Stomach (tissue), 9 donors: ENCODE data around the gene SVIL. TPM values are rescaled to one million over a fixed set of nuclear protein-coding genes. Genes with fewer than 3 reads are reported as not detected.
"Not testable (repeated sequence)": the region's sequence is repeated elsewhere in the genome, so short reads cannot be mapped to it uniquely, and the experiment has no call there.

Experiments used
- DNase-seq, 2 donors: peaks; one replicate each; pipeline versions ENCODE4 v3.0.0 to v3.0.0-alpha.2; 2013 to 2019
- H3K27ac ChIP-seq, 5 donors: fragments of 200-600 bp in 4 of 5; sonication (generic) in 4 of 5; one replicate each; pipeline ENCODE4 v1.5.1; 2013 to 2019; ENCODE audit warnings: mild to moderate bottlenecking in 1 of 5, moderate library complexity in 1 of 5
- H3K27me3 ChIP-seq, 3 donors: fragments of 200-600 bp; sonication (generic); one replicate each; pipeline ENCODE4 v1.5.1; 2017 to 2019; ENCODE audit warnings: mixed run types in 1 of 3
- H3K36me3 ChIP-seq, 4 donors: fragments of 200-600 bp; sonication (generic); 1 replicate in 3 of 4; 2 replicates in 1 of 4; pipeline ENCODE4 v1.5.1; 2016 to 2019
- H3K4me1 ChIP-seq, 4 donors: fragments of 200-600 bp; sonication (generic); one replicate each; pipeline ENCODE4 v1.5.1; 2016 to 2019
- H3K4me3 ChIP-seq, 4 donors: fragments of 200-600 bp; sonication (generic) in 3 of 4; one replicate each; pipeline ENCODE4 v1.5.1; 2016 to 2019; ENCODE audit warnings: mild to moderate bottlenecking in 1 of 4
- H3K9me3 ChIP-seq, 4 donors: fragments of 200-600 bp; sonication (generic); one replicate each; pipeline ENCODE4 v1.5.1; 2016 to 2019
- CTCF ChIP-seq, 7 experiments: fragments of 450-650 bp in 4 of 7; fragments of 200-600 bp in 3 of 7; sonication (generic) in 3 of 7; IDR thresholded peaks; one replicate each; pipeline ENCODE4 v1.5.1; 2016 to 2019; ENCODE audit warnings: antibody characterized with exemption in 7 of 7, control low read depth in 2 of 7, mild to moderate bottlenecking in 1 of 7
- EP300 ChIP-seq: sonication (generic); formaldehyde crosslinking; IDR thresholded peaks from one replicate; pipeline ENCODE4 v1.6.1; 2017; ENCODE audit warnings: antibody characterized with exemption
- POLR2A ChIP-seq, 4 donors: fragments of 450-650 bp; IDR thresholded peaks; one replicate each; pipeline ENCODE4 v1.6.1; 2016; ENCODE audit warnings: antibody characterized with exemption in 4 of 4, control low read depth in 2 of 4, mild to moderate bottlenecking in 1 of 4, moderate library complexity in 1 of 4
- POLR2AphosphoS5 ChIP-seq, 3 donors: sonication (generic); formaldehyde crosslinking; IDR thresholded peaks; one replicate each; pipeline ENCODE4 v1.6.1; 2016; ENCODE audit warnings: antibody characterized with exemption in 3 of 3
- WGBS, 5 donors: extraction: QIAGEN DNeasy Blood & Tissue Kit in 3 of 5; methylation state at CpG; one replicate each; pipeline versions ENCODE4 v1.1.5 to v1.1.7; 2013 to 2018; 5-methylcytosine and 5-hydroxymethylcytosine counted together
- intact Hi-C: fragments of 100-400 bp; cut with DNase I; formaldehyde crosslinking; loops from one replicate; pipeline ENCODE4 v1.15.1; 2023; ENCODE audit warnings: low total_unique reads
- polyA plus RNA-seq, 3 donors: library from polyadenylated mRNA; stranded (reverse); fragments of 200-250 nt; gene quantifications; one replicate each; pipeline ENCODE4 v1.2.3, GENCODE V29; 2013
- total RNA-seq, 5 donors: library from RNA; depleted of rRNA; stranded (reverse); fragments of >200 nt; gene quantifications; one replicate each; pipeline versions ENCODE4 v1.1.0 to v1.2.3, GENCODE V29; 2014 to 2016
- donor health status: healthy with polysubstance abuse.
- donor health status: Bipolar disorder and iron deficiency.
- donor health status: healthy.

SVIL gene
- total and polyA plus RNA-seq, 8 donors = 6.8 to 400 (median 112) TPM

DNA sequence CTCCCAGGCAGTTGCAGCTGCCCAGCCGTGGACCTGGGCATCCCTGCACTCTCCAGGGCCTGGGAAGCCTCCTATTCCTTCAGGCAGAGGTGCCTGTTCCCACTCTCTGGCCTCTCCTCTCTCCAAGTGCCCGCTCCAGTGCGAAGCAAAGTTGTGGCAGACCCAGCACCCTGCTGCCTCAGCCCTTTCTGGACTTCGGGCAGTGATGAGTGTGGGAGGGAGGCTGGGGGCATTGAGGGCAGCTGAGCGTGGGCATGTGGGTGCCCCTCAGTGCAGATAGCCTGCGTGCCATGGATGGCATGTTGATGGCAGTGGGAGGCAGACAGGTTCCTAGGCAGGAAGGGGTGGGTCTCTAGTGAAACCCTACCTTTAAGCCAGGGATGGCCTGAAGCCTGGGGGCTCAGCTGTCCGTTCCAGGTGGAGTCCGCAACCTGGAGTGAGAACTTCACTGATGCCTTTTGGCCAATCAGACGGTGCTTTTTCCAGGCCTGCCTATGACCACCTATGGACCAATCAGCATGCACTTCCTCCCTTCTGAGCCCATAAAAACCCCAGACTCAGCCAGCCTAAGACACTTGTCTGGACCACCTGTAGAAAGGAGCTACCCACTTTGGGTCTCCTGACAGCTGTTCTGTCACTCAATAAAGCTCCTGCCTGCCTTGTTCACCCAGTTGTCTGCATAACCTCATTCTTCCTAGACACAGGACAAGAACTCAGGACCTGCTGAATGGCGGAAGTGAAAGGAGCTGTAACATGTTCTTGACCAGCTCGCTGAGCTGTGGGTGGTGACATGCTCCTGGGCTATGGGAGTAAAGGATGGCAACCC lies 26.1 kb downstream of the SVIL start:
- Histone ChIP-seq H3K4me3 (no peak overlapping the region), H3K4me1 (peaks cover 0 to 55% (median 20%) of the 10 kb centered on the region in 4 donors), H3K27ac (peak overlapping the region in 1 of 5 donors; percentile 34), H3K27me3 (no peaks in the 10 kb centered on the region), H3K36me3 (peaks cover 0 to 9% (median 4%) of the 10 kb centered on the region in 4 donors), H3K9me3 (peaks cover 0 to 5% (median 2%) of the 10 kb centered on the region in 4 donors)
- 83 to 97% (median 89%) methylated on average over 9 to 11 of the region's 11 CpGs for WGBS, 5 donors
- intact Hi-C loops = no loop called here
- DNase-seq = peak in 1 of 2 donors; percentile 8
- no peak for TF ChIP-seq POLR2AphosphoS5 (IDR thresholded peaks at IDR 0.05)
- no peak for TF ChIP-seq EP300
- TF ChIP-seq CTCF (IDR thresholded peaks at IDR 0.05) = no peak
- no peak for TF ChIP-seq POLR2A (IDR thresholded peaks at IDR 0.05)

- no peaks in the 10 kb centered on the region for H3K27me3 ChIP-seq
- H3K27ac ChIP-seq = peak overlapping the region in 1 of 5 donors; percentile 34
- peaks cover 0 to 5% (median 2%) of the 10 kb centered on the region in 4 donors for H3K9me3 ChIP-seq
- WGBS, 5 donors = 50 to 80% (median 76%) methylated on average over 4 of the region's 4 CpGs
- peak in 1 of 2 donors; percentile 21 for DNase-seq
- H3K4me3 ChIP-seq = no peak overlapping the region
- TF ChIP-seq CTCF (IDR thresholded peaks at IDR 0.05) (no peak), POLR2AphosphoS5 (IDR thresholded peaks at IDR 0.05) (no peak), POLR2A (IDR thresholded peaks at IDR 0.05) (no peak), EP300 (no peak)
- H3K36me3 ChIP-seq = peaks cover 0 to 9% (median 4%) of the 10 kb centered on the region in 4 donors
- peaks cover 0 to 55% (median 23%) of the 10 kb centered on the region in 4 donors for H3K4me1 ChIP-seq
- intact Hi-C loops = no loop called here
Observed at GRCh38 chr10:29608062-29608461, 26.7 kb downstream of the SVIL start.

- peaks cover 0 to 55% (median 26%) of the 10 kb centered on the region in 4 donors for H3K4me1 ChIP-seq
- peaks cover 0 to 9% (median 4%) of the 10 kb centered on the region in 4 donors for H3K36me3 ChIP-seq
- DNase-seq = peak in 1 of 2 donors; percentile 16
- no peak overlapping the region for H3K4me3 ChIP-seq
- no peaks in the 10 kb centered on the region for H3K27me3 ChIP-seq
- peaks cover 0 to 5% (median 2%) of the 10 kb centered on the region in 4 donors for H3K9me3 ChIP-seq
- TF ChIP-seq CTCF (IDR thresholded peaks at IDR 0.05) (no peak), POLR2AphosphoS5 (IDR thresholded peaks at IDR 0.05) (no peak)
- H3K27ac ChIP-seq = peak overlapping the region in 1 of 5 donors; percentile 34
- 78 to 95% (median 87%) methylated on average over 4 of the region's 4 CpGs for WGBS, 5 donors
- intact Hi-C loops = no loop called here
Observed at GRCh38 chr10:29607576-29607975, 27.2 kb downstream of the SVIL start.

DNA sequence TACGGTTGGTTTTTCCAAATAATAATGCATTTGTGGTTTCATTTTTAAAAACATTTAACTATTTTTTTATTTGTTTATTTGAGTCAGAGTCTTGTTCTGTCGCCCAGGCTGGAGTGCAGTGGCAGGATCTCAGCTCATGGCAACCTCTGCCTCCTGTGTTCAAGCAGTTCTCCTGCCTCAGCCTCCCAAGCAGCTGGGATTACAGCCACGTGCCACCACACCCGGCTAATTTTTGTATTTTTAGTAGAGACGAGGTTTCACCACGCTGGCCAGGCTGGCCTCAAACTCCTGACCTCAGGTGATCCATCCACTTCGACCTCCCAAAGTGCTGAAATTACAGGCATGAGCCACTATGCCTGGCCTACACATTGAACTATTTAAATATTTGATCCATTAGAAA lies 28.1 kb downstream of the SVIL start:
- H3K9me3 ChIP-seq, H3K27me3 ChIP-seq, intact Hi-C loops, DNase-seq, H3K27ac ChIP-seq, H3K4me3 ChIP-seq: not testable (repeated sequence)
- Histone ChIP-seq H3K36me3 (peaks cover 0 to 11% (median 5%) of the 10 kb centered on the region in 4 donors), H3K4me1 (peaks cover 0 to 50% (median 24%) of the 10 kb centered on the region in 4 donors)
- WGBS, 5 donors = 57 to 81% (median 66%) methylated on average over 7 of the region's 7 CpGs
